AG04449 (cell line): ENCODE results near the gene FBRS.
A peak's percentile ranks its signal among the peaks of the same experiment; 100 is the strongest.

ENCODE experiments used
- CTCF ChIA-PET: fragments of 350-600 bp; formaldehyde crosslinking; extraction: SDS; loops from one replicate; lab custom pipeline; 2021; ENCODE audit warnings: antibody characterized with exemption; lab: Yijun Ruan, JAX
- POLR2A ChIA-PET: fragments of 400-600, 350-600 bp; formaldehyde crosslinking; extraction: SDS; loops from one replicate; lab custom pipeline; 2020; ENCODE audit warnings: antibody characterized with exemption, inconsistent platforms; lab: Yijun Ruan, JAX
- DNase-seq: peaks from one replicate; pipeline ENCODE4 v3.0.0-alpha.2; 2010; ENCODE audit warnings: low read depth, low spot score
- H3K4me3 ChIP-seq: 2 replicates; pipeline ENCODE4 v1.5.1; 2011; ENCODE audit warnings: low read depth, mild to moderate bottlenecking, control low read depth, low read length
- TF ChIP-seq, protein P1 (sequence below): IDR thresholded peaks from one replicate; pipeline ENCODE4 v1.5.1; 2011; ENCODE audit warnings: mild to moderate bottlenecking, moderate library complexity, low read length, control low read depth, inconsistent platforms; ENCODE audit not compliant: insufficient read depth; ENCODE audit errors: missing control alignments

FBRS gene

DNA sequence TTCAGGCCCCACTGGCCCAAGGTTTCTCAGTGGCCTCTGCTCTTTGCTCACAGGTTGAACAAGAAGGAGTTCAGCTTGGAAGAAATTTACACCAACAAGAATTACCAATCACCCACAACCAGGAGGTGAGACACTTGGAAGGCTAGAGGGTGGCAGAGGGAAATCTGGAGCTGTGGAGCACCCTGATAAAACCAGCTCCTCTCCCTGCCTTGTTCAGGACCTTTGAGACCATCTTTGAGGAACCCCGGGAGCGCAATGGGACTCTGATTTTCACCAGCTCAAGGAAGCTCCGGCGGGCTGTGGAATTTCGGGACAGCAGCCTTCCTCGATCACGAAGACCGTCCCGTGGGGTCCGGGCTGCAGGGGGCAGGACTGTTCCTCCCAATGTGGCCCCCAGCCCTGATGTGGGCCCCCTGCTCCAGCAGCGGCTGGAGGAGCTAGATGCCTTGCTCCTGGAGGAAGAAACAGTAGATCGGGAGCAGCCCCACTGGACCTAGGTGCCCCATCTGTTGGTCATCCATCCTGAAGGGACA lies 2.4 kb upstream of the FBRS start:
- ChIA-PET POLR2A (no interaction called here), CTCF (interaction anchor here (1.0 to 1.2 kb wide), 2 partner anchors 27 to 120 kb away, joined by 3 to 6 read pairs; no protein-coding TSS in a partner anchor)
- no peak overlapping the region for H3K4me3 ChIP-seq
- no peak for DNase-seq
- TF ChIP-seq, protein P1, sequence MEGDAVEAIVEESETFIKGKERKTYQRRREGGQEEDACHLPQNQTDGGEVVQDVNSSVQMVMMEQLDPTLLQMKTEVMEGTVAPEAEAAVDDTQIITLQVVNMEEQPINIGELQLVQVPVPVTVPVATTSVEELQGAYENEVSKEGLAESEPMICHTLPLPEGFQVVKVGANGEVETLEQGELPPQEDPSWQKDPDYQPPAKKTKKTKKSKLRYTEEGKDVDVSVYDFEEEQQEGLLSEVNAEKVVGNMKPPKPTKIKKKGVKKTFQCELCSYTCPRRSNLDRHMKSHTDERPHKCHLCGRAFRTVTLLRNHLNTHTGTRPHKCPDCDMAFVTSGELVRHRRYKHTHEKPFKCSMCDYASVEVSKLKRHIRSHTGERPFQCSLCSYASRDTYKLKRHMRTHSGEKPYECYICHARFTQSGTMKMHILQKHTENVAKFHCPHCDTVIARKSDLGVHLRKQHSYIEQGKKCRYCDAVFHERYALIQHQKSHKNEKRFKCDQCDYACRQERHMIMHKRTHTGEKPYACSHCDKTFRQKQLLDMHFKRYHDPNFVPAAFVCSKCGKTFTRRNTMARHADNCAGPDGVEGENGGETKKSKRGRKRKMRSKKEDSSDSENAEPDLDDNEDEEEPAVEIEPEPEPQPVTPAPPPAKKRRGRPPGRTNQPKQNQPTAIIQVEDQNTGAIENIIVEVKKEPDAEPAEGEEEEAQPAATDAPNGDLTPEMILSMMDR: no peak

DNA sequence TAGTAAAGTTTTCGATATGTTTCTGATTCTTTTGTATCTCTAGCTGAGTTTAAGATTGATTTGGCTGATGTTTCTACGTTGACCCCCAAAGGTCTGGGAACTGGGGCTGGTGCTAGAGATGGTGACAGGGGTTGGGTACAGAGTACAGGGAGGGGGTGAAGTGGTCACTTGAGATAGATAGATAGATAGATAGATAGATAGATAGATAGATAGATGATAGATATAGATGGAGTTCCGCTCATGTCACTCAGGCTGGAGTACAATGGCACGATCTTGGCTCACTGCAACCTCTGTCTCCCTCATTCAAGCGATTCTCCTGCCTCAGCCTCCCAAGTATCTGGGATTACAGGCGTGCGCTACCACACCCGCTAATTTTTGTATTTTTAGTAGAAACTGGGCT lies 1.8 kb upstream of the FBRS start:
- ChIA-PET CTCF (interaction anchor here (1.0 to 1.3 kb wide), 3 partner anchors 27 to 121 kb away, joined by 3 to 6 read pairs (median 3); no protein-coding TSS in a partner anchor), POLR2A (no interaction called here)
- no peak overlapping the region for H3K4me3 ChIP-seq
- TF ChIP-seq, protein P1: no peak
- no peak for DNase-seq

DNA sequence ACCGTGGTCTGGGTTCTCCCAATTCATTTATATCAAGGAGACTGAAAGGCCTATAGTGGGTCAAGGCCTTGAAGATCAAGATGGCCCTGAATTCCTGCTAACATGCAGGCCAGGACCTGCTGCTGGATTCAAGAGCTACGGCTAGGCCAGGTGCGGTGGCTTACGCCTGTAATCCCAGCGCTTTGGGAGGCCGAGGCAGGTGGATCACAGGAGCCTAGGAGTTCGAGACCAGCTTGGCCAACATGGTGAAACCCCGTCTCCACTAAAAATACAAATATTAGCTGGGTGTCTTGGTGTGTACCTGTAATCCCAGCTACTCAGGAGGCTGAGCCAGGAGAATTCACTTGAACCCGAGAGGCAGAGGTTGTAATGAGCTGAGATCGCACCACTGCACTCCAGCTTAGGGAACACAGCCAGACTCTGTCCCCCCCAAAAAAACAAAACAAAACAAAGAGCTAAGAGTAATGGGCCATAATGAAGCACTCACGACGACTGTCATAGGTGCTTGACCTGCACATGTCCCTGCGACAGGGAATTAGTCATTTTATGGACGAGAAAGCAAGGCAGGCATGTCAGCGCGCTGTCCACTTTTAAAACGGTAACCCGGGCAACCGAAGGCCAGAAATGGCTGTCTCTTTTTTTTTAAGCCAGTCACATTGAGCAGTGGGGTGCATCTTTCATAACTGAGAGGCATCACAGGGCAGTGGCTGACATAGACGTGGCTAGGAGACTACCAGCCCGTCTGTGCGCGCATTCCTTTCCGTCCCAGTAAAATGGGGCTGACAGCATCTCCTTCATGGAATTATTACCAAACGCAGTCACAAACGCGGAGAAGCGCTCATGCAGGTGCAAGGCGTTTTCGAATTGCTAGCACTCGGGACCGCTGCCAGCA lies 1.0 kb upstream of the FBRS start:
- TF ChIP-seq, protein P1: no peak
- DNase-seq: no peak
- ChIA-PET POLR2A (no interaction called here), CTCF (interaction anchor here (0.7 to 1.3 kb wide), 3 partner anchors 10 to 40 kb away, joined by 3 read pairs; no protein-coding TSS in a partner anchor)
- peak overlapping the region; percentile 65 for H3K4me3 ChIP-seq

DNA sequence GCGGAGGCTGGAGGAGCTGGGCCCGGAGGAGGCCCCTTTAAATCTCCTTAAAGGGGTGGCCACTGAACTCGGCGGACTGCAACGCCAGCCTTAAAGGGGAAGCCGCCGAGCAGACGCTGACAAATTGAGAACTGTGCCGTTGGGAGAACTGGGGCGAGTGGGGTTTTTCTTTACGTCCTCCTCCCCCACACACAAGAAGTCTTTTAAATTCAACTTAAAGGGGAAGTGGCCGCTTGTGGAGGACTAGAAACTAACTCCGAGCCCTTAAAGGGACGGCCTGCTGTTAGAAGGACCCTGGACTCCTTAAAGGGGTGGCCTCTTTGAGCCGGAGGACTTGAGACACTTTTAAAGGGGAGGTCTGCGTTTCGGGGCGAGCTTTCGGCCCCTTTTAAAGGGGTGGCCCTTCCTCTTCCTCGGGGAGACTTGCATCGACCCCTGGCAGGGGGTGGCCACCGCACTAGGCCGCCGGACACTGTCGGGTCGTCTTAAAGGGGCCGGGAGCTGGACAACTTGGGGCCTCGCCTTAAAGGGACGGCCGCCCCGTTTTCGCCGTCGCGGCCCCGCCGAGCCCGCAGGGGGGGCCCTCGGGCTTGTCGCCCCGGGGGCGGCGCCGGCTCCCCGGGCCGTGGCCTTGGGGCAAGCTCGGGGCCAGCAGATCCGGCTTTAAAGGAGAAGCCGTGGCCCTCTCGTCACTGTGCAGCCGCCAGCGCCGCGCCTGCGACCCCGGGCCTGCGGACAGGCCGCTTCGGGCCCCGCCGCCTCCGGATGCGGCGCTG lies 688 bp downstream of the FBRS start:
- POLR2A ChIA-PET: interaction anchor here (0.6 to 2.7 kb wide), 15 partner anchors 8 to 733 kb away, joined by 3 to 14 read pairs (median 3); partner anchors contain the start of genes KCTD13, PRR14 and ZNF689
- DNase-seq: peak; percentile 85
- CTCF ChIA-PET: interaction anchor here (0.5 to 3.8 kb wide), 13 partner anchors 8 to 264 kb away, joined by 3 to 32 read pairs (median 4); partner anchors contain the start of genes PRR14 and ZNF48
- TF ChIP-seq, protein P1: peak; percentile 22
- H3K4me3 ChIP-seq: peak overlapping the region; percentile 80

DNA sequence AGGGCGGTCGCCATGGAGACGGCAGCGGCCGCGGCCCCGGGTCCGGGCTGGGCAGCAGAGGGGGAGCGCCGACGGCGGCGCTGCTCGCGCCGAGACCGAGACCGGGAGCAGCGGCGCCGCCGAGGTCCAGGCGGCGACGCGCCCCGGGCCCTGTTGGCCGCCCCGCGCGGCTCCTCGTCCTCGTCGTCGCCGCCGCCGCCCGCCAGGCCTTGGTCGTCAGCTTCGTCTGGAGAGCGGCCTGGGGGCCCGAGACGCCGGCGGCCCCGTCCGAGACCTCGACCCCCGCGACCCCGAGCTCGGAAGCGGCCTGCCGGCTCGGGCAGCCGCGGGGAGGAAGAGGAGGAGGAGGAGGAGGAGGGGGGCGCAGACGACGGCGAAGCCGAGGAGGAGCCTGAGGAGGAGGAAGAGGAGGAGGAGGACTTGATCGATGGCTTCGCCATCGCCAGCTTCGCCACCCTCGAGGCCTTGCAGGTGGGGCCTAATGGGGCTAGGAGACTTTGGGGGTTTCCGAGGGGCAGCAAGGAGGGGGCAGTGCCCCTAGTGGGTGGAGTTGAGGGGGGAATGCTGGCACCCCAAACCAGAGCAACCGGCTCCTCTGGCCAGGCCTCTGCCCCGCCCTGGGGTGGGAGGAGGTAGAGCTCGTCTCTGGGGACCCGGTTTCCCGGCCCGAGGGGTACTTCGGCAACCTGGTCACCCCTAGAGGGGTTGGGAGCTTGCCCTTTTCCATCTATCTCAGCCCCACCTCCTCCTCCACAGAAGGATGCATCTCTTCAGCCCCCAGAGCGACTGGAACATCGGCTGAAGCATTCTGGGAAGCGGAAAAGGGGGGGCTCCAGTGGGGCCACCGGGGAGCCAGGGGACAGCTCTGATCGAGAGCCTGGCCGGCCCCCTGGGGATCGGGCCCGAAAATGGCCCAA lies 1.5 kb downstream of the FBRS start:
- TF ChIP-seq, protein P1: no peak
- no peak for DNase-seq
- ChIA-PET POLR2A (interaction anchor here (0.6 to 2.7 kb wide), 6 partner anchors 9 to 1804 kb away, joined by 3 to 14 read pairs (median 7); partner anchors contain the start of gene PRR14), CTCF (interaction anchor here (0.7 to 3.8 kb wide), 9 partner anchors 7 to 250 kb away, joined by 3 to 32 read pairs (median 5); partner anchors contain the start of gene PRR14)
- H3K4me3 ChIP-seq: peak overlapping the region; percentile 80
